Activated B cell treated with CpG ODN at 0.5 μM for 24 hours (primary cell): ENCODE measurements around the gene FBXL19. TPM values are rescaled to one million over a fixed set of nuclear protein-coding genes. Genes with fewer than 3 reads are reported as not detected.

ENCODE experiments used
- ATAC-seq: fragments of 200-7000 bp; cut with Tn5 transposase; one replicate; pipeline ENCODE4 v1.10.0; 2021; ENCODE audit warnings: low read depth, mild to moderate bottlenecking, moderate library complexity
- CTCF ChIA-PET: fragments of 350-600 bp; sonication (Branson Sonifier 250); formaldehyde crosslinking; loops from one replicate; lab custom pipeline; 2021; ENCODE audit warnings: antibody characterized with exemption; lab: Charles Lee
- POLR2A ChIA-PET: fragments of 350-600 bp; sonication (Branson Sonifier 250); formaldehyde crosslinking; loops from one replicate; lab custom pipeline; 2021; ENCODE audit warnings: antibody characterized with exemption; lab: Charles Lee
- DNase-seq: peaks from one replicate; pipeline ENCODE4 v3.0.0; 2022
- H3K27ac Mint-ChIP-seq: one replicate; pipeline ENCODE4 v1.8.0; 2020; ENCODE audit warnings: mixed read lengths
- H3K27me3 Mint-ChIP-seq: one replicate; pipeline ENCODE4 v1.8.0; 2021; ENCODE audit warnings: mixed read lengths
- H3K36me3 Mint-ChIP-seq: one replicate; pipeline ENCODE4 v1.8.0; 2021; ENCODE audit warnings: low read depth, mixed read lengths
- H3K4me1 Mint-ChIP-seq: one replicate; pipeline ENCODE4 v1.8.0; 2021; ENCODE audit warnings: mixed read lengths
- H3K4me3 Mint-ChIP-seq: one replicate; pipeline ENCODE4 v1.8.0; 2020; ENCODE audit warnings: mild to moderate bottlenecking, mixed read lengths
- H3K9me3 Mint-ChIP-seq: one replicate; pipeline ENCODE4 v1.8.0; 2020; ENCODE audit warnings: mixed read lengths
- CTCF ChIP-seq: fragments of 200-600 bp; IDR thresholded peaks from one replicate; pipeline ENCODE4 v1.8.0; 2022; ENCODE audit warnings: antibody characterized with exemption, mild to moderate bottlenecking
- intact Hi-C: fragments of 100-400 bp; cut with micrococcal nuclease; formaldehyde crosslinking; loops from one replicate; pipeline ENCODE4 v1.15.1; 2024
- total RNA-seq: library from RNA; stranded (reverse); gene quantifications from 2 replicates; pipeline ENCODE4 v1.2.3, GENCODE V29; 2022

The FBXL19 gene
- total RNA-seq, 1 donor from 2014 or later: 24.2 TPM

GRCh38 chr16:30892670-30893416, 30.5 kb upstream of the FBXL19 start:
- Mint-ChIP-seq H3K9me3 (no peaks in the 10 kb centered on the region), H3K4me1 (peaks cover 50% of the 10 kb centered on the region), H3K36me3 (peaks cover 26% of the 10 kb centered on the region), H3K27me3 (no peaks in the 10 kb centered on the region), H3K27ac (peak overlapping the region; percentile 80), H3K4me3 (peak overlapping the region; percentile 84)
- TF ChIP-seq CTCF: no peak
- DNase-seq (no peak), ATAC-seq (no peak)
- ChIA-PET POLR2A (interaction anchor here (0.6 to 2.8 kb wide), 7 partner anchors 8 to 242 kb away, joined by 3 to 27 read pairs (median 4); partner anchors contain the start of genes FBRS and FBXL19), CTCF (interaction anchor here (1.0 to 2.0 kb wide), 3 partner anchors 9 to 48 kb away, joined by 4 to 11 read pairs (median 7); no protein-coding TSS in a partner anchor)
- intact Hi-C loops: loop anchor here (5.0 kb wide), 1 partner anchor 131 kb away; the partner anchor contains the start of genes CFAP119 and RNF40

- DNase-seq (no peak), ATAC-seq (no peak)
- ChIA-PET POLR2A (interaction anchor here (0.6 to 2.8 kb wide), 6 partner anchors 8 to 243 kb away, joined by 3 to 27 read pairs (median 4); partner anchors contain the start of gene FBXL19), CTCF (interaction anchor here (1.0 to 1.9 kb wide), 2 partner anchors 9 to 49 kb away, joined by 4 to 11 read pairs; no protein-coding TSS in a partner anchor)
- peak overlapping the region; percentile 84 for H3K4me3 Mint-ChIP-seq
- no peak for TF ChIP-seq CTCF
- H3K27ac Mint-ChIP-seq: peak overlapping the region; percentile 80
- H3K27me3 Mint-ChIP-seq: no peaks in the 10 kb centered on the region
- H3K4me1 Mint-ChIP-seq: peaks cover 50% of the 10 kb centered on the region
- H3K9me3 Mint-ChIP-seq: no peaks in the 10 kb centered on the region
- peaks cover 24% of the 10 kb centered on the region for H3K36me3 Mint-ChIP-seq
- intact Hi-C loops: loop anchor here (5.0 kb wide), 1 partner anchor 131 kb away; the partner anchor contains the start of genes CFAP119 and RNF40
Observed at GRCh38 chr16:30893417-30893743, 30.0 kb upstream of the FBXL19 start.

GRCh38 chr16:30893744-30894539, 29.4 kb upstream of the FBXL19 start, which contains the start of gene BCL7C:
TSS of gene BCL7C (minus strand) at chr16:30894077. CDS start at chr16:30893944, 133 bp downstream.
- no peaks in the 10 kb centered on the region for H3K27me3 Mint-ChIP-seq
- intact Hi-C loops: loop anchor here (1.0 to 5.0 kb wide), 5 partner anchors 8 to 1969 kb away; partner anchors contain the start of genes CFAP119, RABEP2 and RNF40
- POLR2A ChIA-PET: interaction anchor here (1.2 to 2.8 kb wide), 3 partner anchors 8 to 79 kb away, joined by 3 to 27 read pairs (median 4); no protein-coding TSS in a partner anchor

More at GRCh38 chr16:30893744-30894539, 29.4 kb upstream of the FBXL19 start, which contains the start of gene BCL7C:
- no peak for TF ChIP-seq CTCF
- H3K27ac Mint-ChIP-seq: peak within 1 kb of the TSS; percentile 88
- CTCF ChIA-PET: interaction anchor here (1.0 to 1.9 kb wide), 2 partner anchors 8 to 49 kb away, joined by 4 to 11 read pairs; no protein-coding TSS in a partner anchor
- DNase-seq (peak; percentile 86), ATAC-seq (peak; percentile 76)
- H3K4me1 Mint-ChIP-seq: peaks cover 48% of the 10 kb centered on the region
- no peaks in the 10 kb centered on the region for H3K9me3 Mint-ChIP-seq
- peaks cover 18% of the 10 kb centered on the region for H3K36me3 Mint-ChIP-seq
- H3K4me3 Mint-ChIP-seq: peak within 1 kb of the TSS; percentile 84
